CD4-positive, alpha-beta T cell treated with Interleukin-15 for 1 hour (primary cell): Measurements from ENCODE around the gene BPI.
"Not testable (repeated sequence)": the region's sequence is repeated elsewhere in the genome, so short reads cannot be mapped to it uniquely, and the experiment has no call there.

Source experiments
- DNase-seq: peaks from one replicate; pipeline ENCODE4 v3.0.0-alpha.2; 2020

The BPI gene

DNA sequence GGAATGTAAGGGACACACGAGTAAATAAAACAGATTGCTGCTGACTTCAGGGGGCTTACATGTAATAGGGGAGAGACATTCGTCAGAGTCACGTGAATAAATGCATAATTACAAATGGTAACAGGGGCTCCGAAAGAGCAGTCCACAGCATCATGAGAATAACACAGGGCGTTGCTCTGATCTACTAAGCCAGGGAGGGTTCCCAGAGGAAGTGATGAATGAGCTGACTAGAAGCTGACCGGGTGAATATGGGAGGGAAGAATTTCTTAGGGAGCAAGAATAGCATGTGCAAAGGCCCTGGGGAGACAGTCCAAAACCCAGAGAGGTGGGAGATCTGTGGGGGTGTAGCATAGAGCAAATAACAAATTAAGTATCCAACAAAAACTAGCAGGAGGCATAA lies 2.4 kb downstream of the BPI start:
- no peak for DNase-seq

DNA sequence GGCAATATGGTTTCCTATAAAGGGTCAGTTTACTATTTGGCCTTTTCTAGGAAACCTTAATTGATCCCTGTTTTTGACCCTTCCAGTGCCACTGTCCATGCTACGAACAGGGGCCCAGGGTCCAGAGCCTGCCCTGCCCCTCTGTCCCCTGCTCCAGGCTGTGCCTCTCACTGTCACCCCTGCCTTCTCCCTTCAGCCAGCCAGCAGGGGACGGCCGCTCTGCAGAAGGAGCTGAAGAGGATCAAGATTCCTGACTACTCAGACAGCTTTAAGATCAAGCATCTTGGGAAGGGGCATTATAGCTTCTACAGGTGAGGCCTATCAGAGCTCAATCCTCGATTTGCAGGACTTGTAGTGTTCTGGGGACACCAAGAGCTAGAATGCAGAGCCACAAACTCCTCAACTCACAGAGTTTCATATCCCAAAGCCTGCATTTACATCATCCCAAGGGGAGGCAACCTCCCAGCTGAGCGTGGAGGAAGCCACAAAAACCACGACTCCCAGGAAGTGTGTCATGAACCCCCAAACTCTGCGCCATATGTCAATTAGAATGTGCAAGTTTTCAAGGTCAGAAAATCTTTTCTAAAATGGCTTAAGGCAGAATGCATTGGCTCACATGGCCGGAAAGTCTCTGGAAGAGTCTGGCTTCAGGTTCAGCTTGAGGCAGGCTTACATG lies 3.6 kb downstream of the BPI start:
- DNase-seq, result no peak

- DNase-seq, result no peak
Observed at GRCh38 chr20:38308047-38308438, 4.1 kb downstream of the BPI start.

GRCh38 chr20:38308447-38308846 lies 4.5 kb downstream of the BPI start:
- DNase-seq, result no peak

DNA sequence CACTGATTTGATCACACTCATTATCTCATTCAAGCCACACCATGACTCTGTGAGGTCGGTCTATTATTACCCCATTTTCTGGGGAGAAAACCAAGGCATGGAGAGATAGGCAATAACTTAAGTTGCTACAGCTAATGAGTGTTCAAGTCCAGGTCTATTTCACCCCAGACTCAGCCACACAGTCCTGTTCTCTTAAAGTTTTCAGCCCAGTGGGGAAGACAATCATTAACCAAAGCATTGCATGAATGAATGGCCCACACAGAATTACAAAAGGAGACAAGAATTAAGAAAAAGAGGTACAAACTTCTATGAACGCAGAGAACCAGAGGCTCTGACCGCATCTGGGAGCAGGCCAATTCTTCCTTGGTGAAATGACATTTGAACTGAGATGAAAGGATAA lies 7.1 kb downstream of the BPI start:
- no peak for DNase-seq

DNA sequence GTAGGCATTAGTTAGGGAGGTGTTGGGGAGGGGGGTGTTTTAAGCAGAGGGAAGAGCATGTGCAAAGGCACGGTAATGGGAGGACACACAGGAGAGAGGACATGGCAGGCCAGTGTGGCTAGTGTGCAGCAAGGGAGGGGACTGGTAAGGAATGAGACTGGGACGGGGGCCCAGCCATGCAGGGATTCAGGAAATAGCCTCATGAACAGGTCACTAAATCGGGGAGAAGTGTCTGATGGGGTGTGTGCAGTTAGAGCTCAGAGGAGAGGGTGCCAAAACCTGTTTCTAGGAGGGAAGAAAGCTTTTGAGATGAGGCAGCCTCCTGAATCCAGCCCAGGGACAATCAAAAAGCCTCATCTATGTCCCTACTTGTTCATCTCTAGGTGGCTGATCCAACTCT lies 7.5 kb downstream of the BPI start:
- no peak for DNase-seq

- DNase-seq, result no peak
Observed at GRCh38 chr20:38313676-38314075, 9.7 kb downstream of the BPI start.

- not testable (repeated sequence) for DNase-seq
Observed at GRCh38 chr20:38314350-38314749, 10.4 kb downstream of the BPI start.

DNA sequence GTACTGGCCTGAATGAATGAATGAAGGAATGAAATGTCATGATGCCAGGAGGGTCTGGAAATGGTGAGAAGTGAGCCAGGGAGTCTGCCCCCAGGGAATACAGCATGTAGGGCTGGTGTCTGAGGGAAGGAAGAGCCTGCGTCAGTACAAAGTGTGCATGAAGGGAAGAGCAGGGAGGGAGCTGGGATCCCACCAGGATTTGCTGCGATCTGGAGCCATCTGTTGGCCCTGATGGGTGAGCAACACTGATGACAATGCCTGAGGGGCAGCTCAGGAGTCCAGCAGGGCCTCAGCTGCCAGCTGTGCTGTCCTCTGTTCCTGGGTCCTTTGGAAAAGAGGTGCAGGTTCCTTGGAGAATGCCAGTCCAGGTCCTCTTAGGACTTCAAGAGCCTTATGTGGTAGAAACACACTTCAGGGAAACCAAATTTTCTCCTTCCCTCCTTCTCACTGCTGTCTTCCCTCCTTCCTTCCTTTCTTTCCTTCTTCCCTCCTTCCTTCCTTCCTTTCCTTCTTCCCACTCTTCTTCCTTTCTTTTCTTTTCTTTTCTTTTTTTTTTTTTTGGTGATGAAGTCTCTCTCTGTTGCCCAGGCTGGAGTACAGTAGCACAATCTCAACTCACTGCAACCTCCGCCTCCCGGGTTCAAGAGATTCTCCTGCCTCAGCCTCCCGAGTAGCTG lies 11.5 kb downstream of the BPI start:
- DNase-seq, result no peak

- DNase-seq, result no peak
Observed at GRCh38 chr20:38316341-38316740, 12.4 kb downstream of the BPI start.

DNA sequence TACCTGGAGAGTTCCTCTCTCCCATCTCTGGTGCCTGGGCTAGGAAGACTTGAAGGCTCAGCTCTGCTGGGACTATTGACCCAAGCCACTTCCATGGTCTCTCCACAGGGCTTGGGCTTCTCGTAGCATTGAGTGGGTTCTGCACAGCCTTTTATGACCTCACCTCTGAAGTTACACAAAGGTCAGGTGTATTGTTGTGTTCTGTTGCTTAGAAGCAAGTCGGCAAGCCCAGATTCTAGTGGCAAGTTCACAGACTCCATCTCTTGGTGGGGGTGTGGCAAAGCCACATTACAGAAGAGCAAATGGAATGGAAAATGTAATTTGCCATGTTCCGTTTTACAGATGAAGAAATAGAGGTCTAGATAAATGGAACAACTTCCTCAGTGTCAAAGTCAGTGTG lies 13.5 kb downstream of the BPI start:
- no peak for DNase-seq

- DNase-seq, result no peak
Observed at GRCh38 chr20:38320221-38320620, 16.3 kb downstream of the BPI start.

DNA sequence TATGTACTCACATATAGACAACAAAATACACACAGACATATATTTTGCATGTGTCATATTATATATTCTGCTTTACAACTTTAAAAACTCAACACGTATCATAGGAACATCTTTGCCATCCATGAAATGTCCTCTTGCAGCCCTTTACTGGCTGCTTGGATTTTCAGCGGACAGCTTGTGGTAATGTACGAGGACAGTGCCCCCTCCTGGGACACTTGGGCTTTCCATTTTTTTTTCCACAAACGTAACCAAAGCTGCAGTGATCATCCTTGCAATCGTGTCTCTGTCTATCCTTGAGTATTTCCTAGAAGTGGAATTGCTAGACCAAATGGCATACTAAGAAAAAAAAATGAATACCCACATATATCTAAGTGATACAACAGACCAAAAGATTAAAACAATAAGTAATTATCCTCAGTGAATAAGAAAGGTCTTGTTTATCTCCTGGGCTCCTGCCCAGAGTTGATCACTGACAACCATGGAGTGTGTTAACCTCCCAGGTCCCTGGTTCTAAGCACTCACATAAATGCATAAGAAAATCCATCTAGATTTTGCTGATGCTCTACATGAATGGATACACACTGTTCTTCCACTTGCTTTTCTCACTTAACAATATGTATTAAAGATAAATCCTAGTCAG lies 18.1 kb downstream of the BPI start:
- no peak for DNase-seq

GRCh38 chr20:38324159-38324558 lies 20.2 kb downstream of the BPI start:
- DNase-seq, result no peak

DNA sequence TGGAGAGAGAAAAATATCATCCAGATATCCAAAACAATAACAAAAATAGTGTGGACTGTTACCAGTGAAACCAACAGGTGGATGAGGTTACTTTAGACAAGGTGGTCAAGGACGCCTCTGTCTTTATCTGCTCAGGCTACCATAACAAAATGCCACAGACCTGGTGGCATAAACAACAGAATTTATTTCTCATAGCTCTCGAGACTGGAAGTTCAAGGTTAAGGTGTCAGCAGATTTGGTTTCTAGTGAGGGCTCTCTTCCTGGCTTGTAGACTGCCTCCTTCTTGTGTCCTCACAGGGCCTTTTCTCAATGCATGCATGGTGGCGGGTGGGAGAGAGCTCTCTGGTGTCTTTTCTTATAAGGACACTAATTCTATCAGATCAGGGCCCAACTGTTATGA lies 21.2 kb downstream of the BPI start:
- no peak for DNase-seq

DNA sequence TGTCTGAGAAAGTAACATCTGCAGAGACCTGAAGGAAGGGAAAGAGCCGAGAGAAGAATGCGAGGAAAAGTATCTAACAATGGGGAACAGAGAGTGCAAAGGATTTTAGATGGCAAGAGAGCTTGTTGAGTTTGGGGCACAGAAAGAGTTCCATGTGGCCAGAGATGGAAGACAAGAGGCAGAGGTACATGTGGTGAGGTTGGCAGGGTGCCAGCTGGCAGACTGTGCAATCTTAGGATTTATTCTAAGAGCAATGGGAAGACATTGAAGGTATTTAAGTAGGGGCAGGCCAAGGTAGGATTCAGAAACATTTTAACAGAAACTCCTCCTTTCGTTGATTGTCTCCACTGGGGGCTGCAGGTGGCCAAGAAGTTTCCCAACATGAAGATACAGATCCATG lies 21.9 kb downstream of the BPI start:
- no peak for DNase-seq

DNA sequence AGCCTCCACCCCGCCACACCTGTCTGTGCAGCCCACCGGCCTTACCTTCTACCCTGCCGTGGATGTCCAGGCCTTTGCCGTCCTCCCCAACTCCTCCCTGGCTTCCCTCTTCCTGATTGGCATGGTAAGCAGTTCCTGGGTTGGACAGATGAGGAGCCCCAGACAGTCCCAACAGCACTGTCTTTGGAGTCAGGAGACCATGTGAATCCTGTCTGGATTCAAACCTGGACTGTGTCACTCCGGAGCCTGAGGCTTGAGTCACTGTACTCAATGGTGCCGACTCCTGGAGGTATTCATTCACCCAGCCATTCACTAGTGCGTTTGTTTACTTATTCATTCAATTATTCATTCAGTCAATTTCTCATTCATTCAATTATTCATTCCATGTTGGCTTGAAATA lies 22.4 kb downstream of the BPI start:
- DNase-seq, result no peak

- no peak for DNase-seq
Observed at GRCh38 chr20:38330638-38331037, 26.7 kb downstream of the BPI start.

DNA sequence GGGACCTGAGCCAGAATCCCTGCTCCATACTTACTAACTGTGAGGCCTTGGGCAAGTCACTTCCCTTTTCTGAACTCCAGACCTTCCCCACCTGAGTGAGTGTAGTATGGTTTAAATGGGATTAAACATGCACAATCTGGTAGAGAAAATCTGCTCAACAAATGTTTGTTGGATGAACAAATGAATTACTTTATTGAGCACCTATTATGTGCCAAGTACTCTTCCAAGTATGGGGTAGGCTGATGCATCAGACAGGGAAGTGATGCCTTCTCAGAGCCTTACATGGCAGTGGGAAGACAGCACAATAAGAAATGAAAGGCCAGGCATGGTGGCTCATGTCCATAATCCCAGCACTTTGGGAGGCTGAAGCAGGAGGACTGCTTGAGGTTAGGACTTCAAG lies 27.3 kb downstream of the BPI start:
- DNase-seq, result no peak

GRCh38 chr20:38331814-38332213 lies 27.9 kb downstream of the BPI start:
- no peak for DNase-seq

- no peak for DNase-seq
Observed at GRCh38 chr20:38334016-38334415, 30.1 kb downstream of the BPI start.

GRCh38 chr20:38336726-38337125 lies 32.8 kb downstream of the BPI start:
- no peak for DNase-seq

DNA sequence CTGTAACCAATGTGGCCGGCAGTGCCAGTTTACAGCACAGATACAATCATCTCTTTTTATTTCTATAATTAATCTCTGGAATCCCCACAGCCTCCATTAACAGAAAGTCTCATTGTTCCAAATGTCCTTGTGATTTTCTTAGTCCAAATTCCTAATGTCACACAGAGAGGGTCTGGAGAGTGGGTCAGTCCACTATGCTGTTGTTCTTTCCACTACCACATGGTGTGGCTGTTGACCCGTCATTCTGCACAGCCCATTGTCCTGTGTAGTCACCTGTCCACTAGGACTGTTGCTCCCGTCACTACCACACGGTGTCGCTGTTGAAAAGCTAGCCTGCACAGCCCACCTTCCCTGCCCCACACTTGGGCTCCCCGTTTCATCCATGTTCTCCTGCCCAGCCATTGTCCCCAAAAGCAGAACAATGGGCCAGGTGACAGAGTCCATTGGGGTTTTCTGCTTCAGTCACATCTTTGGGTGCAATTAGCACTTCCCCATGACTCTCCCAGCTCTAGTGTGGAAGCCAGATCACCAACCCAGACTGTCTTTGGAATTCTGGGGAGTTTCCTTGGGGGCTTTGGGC lies 33.7 kb downstream of the BPI start:
- no peak for DNase-seq

DNA sequence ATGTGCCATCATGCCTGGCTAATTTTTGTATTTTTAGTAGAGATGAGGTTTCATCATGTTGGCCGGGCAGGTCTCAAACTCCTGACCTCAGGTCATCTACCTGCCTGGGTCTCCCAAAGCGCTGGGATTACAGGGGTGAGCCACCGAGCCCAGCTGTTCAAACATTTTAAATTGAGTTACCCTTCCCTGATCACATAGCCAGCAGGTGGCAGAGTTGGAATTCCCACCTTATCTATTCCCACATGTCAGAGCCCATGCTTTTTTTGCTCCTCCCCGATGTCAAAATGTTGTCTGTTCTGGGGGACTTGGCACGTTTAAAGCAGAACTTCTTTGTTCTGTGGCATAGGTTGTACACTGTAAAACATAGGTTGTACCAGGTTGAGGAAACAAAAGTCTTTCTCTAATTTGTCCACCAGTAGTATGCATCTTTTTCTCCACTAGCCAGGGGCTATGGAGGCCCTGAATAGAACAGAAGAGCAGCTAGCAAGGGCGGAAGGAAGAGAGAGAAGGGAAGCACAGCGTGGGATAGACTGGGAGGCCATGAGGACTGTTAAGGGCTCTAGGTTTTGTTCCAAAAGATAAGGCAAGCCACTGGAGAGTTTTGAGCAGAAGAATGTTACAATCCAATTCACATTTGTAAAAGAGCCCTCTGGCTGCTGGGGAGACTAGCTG lies 35.0 kb downstream of the BPI start:
- no peak for DNase-seq
